D341Med (cell line): ENCODE results near the gene SLCO1B3.
"Not testable (repeated sequence)": the region's sequence is repeated elsewhere in the genome, so short reads cannot be mapped to it uniquely, and the experiment has no call there.

Experiments
- DNase-seq: peaks from one replicate; pipeline ENCODE4 v3.0.0; 2012; ENCODE audit warnings: low spot score

The SLCO1B3 gene, protein sequence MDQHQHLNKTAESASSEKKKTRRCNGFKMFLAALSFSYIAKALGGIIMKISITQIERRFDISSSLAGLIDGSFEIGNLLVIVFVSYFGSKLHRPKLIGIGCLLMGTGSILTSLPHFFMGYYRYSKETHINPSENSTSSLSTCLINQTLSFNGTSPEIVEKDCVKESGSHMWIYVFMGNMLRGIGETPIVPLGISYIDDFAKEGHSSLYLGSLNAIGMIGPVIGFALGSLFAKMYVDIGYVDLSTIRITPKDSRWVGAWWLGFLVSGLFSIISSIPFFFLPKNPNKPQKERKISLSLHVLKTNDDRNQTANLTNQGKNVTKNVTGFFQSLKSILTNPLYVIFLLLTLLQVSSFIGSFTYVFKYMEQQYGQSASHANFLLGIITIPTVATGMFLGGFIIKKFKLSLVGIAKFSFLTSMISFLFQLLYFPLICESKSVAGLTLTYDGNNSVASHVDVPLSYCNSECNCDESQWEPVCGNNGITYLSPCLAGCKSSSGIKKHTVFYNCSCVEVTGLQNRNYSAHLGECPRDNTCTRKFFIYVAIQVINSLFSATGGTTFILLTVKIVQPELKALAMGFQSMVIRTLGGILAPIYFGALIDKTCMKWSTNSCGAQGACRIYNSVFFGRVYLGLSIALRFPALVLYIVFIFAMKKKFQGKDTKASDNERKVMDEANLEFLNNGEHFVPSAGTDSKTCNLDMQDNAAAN

DNA sequence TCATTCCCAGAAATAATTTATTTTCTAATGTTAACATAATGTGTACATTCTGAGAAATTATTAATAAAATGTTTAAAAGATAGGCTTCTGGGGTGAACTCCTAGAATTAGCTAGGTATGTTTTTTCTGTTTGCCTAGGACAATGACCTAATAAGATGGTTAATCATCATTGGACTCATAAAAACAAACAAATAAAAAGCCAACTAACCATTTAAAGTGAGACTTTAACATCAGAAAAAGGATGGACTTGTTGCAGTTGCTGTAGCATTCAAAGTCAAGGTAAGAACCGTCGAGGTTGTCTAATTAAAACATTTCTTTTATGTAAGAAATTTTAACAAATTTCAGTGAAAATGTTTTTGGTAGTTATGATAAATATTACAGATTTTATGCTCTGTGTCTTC lies at the start of gene SLCO1B3:
Gene SLCO1B3, plus strand, starts transcription at position 219 of the 400 bp plus-strand sequence. CDS start 5,034 bp downstream, outside the sequence.
- DNase-seq = no peak

DNA sequence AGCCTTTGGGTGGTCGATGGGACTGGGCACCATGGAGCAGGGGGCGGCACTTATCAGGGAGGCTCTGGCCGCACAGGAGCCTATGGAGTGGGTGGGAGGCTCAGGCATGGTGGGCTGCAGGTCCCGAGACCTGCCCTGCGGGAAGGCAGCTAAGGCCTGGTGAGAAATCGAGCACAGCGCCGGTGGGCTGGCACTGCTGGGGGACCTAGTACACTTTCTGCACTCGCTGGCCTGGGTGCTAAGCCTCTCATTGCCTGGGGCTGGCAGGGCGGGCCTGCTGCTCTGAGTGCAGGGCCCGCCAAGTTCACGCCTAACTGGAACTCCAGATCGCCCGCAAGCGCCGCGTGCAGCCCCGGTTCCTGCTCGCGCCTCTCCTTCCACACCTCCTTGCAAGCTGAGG lies 33.1 kb upstream of the SLCO1B3 start:
- no peak for DNase-seq

DNA sequence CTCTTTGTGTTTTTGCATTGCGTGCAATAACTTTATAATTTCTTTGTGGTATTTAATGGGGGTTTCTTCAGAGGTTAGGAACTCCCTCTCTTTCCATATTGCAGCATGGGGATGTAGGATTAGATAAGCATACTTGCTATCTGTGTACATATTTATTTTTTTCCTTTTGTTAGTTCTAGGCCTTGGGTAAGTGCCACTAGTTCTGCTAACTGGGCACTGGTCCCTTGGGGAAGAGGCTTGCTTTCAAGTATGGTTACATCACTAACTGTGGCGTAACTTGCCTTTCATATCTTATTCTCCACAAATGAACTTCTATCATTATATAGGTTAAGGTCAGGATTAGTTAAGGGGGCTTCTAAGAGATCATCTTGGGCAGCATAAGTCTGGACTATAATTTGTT lies 31.5 kb upstream of the SLCO1B3 start:
- no peak for DNase-seq

DNA sequence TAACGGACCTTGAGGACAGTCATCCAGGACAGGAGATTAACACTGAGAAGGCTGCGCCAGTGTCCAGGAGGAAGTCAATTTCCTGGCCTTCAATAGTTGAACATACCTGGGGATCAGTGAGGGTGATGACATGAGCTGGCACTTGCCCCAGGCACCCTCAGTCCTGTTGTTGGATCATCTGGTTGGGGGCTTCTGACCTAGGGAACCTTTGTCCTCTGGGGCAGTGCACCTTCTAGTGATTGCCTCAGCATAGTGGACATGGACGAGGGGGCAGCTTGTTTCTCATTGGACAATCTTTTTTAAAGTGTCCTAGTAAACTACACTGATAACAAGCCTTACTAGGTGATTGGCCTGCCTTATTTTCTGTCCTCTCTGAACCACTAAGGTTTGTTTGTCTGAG lies 30.5 kb upstream of the SLCO1B3 start:
- not testable (repeated sequence) for DNase-seq

DNA sequence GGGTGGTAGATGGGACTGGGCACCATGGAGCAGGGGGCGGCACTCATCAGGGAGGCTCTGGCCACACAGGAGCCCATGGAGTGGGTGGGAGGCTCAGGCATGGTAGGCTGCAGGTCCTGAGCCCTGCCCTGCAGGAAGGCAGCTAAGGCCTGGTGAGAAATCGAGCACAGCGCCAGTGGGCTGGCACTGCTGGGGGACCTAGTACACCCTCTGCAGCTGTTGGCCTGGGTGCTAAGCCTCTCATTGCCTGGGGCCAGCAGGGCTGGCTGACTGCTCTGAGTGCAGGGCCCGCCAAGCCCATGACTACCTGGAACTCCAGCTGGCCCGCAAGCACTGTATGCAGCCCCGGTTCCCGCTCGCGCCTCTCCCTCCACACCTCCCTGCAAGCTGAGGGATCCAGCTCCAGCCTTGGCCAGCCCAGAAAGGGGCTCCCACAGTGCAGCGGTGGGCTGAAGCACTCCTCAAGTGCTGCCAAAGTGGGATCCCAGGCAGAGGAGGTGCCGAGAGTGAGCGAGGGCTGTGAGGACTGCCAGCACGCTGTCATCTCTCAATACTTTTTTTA lies 26.6 kb upstream of the SLCO1B3 start:
- DNase-seq = not testable (repeated sequence)

DNA sequence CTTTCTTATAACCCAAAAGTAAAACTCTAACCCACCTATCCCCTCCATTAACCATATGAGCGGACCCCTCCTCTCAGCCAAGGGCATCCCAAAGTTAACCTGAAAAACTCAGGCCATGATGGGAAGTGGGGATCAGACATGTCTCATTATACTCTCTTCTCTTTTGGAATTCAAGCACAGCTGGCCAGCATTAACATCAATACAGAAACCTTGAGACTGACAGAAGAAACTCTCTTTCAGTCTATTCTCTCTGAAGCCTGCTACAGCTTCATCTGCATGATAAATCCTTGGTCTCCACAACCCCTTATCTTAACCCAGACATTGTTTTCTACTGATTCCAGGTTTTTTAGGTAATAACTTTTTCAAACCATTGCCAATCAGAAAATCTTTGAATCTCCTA lies 17.5 kb upstream of the SLCO1B3 start:
- no peak for DNase-seq

DNA sequence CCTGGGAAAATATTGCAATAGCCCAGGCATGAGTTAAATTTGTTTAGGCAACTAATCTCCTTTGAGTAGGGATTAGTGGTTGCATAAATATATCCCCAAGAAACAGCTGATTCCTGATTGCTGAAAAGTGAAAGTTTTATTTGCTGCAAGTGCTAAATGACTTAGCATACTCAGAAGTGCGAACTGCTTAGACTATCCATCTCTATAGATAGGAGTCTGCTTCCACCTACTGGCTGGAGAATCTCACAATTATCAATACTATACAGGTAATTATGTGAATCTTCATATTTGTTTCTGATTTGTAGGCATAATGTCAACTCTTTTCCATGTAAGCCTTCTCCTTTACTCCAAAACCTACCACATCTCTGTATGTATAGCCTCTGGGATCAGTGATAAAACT lies 12.0 kb upstream of the SLCO1B3 start:
- DNase-seq = no peak

DNA sequence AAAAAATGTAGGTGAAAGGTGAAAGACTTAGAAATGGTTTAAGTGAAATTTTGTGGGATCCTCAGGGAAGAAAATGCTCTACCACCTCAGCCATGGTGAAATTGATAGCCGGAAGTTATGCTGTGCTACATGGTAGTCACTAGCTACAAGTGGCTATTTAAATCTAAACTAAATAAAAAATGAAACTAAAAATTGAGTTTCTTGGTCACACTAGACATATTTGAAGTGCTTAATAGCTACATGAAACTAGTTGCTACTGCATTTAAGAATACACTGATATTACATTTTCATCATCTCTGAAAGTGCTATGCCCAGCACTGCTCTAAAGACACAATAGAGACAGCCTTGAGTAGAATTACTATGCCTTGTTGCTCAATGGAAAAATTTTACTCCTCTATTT lies 10.3 kb upstream of the SLCO1B3 start:
- no peak for DNase-seq

DNA sequence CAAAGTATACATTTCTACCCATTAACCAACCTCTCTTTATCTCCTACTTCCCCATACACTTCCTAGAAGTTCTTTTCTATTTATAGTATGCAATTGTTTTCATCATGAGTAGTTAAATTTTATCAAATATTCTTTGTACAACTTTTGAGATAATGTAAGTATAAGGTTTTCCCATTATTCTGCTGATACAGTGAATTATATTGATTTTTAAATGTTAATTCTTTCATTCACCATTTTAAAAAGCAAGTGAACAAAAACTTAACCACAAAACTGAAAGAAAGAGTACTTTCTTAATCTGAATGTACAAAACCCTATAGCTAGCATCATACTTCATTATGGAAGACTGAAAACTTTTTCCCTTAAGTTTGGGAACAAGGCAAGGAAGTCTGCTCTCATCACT lies 9.5 kb upstream of the SLCO1B3 start:
- DNase-seq = no peak

DNA sequence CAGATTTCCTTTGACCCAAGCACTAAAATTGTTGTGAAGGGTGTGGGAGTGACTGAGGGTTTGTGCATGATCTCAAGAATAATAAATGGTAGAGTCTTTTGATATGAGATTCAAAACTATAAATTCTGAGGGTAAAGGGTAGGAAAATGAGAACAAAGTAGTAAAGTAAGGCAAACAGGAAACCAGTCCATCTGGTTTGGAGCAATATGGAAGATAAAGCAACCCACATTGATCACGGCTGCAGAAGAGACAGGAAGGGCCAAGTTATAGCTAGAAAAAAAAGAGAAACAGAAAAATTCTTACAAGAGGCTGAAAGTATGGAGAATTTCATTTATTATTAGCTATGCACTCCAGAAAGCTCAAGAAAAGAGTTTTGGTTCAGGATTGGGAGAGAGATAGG lies 4.6 kb upstream of the SLCO1B3 start:
- DNase-seq = no peak

DNA sequence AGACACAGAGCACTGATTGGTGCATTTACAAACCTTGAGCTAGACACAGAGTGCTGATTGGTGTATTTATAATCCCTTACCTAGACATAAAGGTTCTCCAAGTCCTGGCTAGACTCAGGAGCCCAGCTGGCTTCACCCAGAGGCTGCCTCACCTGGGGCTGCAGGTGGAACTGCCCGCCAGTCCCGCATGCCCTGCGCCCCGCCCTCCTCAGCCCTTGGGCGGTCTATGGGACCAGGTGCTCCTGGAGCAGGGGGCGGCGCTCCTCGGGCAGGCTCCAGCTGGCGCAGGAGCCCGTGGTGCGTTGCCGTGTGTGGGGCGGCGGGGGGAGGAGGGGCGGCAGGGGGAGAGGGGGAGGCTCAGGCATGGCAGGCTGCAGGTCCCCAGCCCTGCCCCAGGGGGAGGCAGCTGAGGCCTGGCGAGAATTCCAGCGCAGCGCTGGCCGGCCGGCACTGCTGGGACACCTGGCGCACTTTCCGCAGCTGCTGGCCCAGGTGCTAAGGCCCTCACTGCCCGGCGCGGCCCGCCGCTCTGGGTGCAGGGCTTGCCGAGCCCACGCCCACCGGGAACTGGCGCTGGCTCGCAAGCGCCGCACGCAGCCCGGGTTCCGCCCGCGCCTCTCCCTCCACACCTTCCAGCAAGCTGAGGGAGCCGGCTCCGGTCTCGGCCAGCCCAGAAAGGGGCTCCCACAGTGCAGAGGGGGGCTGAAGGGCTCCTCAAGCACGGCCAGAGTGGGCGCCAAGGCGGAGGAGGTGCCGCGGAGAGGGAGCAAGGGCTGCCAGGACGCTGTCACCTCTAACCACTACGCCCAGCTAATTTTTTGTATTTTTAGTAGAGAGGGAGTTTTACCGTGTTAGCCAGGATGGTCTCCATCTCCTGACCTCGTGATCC lies 3.1 kb upstream of the SLCO1B3 start:
- no peak for DNase-seq

DNA sequence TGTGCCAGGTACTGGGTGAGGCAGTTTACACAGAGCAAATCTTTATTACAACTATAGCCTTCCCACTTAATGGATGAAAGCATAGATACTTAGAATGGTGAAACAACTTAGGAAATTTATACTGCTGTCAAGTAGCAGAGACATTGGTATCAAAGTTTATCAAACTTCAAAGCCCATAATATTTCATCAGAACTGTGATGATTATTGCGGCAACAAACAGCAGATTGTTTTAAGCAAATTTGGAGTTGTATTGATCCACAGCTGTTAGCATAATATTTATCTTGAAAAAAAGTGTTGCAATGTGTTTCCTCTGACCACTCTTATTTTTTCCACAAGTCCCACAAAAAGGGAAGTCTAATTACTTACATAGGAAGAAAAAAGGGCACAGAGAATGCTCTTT lies 2.0 kb upstream of the SLCO1B3 start:
- no peak for DNase-seq

DNA sequence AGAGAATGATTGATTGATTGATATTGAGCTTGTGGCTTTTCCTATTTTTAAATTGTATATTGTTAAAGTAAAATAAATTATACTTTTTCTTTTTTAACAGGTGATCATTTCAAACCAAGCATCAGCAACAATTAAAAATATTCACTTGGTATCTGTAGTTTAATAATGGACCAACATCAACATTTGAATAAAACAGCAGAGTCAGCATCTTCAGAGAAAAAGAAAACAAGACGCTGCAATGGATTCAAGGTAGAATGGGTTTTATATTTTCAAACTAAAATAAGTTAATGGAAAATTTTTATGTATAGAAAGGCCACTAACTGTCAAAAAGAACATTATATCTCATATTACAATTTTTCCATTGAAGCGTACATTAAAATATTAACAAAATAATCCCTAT lies 5.1 kb downstream of the SLCO1B3 start:
- no peak for DNase-seq

DNA sequence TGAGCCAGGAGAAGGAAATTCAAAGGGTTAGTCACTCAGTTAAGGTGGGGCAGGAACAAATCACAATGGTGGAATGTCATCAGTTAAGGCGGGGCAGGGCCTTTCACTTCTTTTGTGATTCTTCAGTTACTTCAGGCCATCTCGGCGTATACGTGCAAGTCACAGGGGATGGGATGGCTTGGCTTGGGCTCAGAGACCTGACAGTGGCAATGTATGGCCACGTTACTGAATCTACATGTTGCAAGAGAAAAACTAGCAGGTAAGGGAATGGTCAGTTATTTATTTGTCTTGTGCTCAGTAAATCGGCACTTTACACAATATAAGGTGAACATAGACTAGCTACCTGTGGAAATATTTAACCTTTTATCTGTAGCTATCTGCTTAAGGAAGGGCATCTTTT lies 11.9 kb downstream of the SLCO1B3 start:
- DNase-seq = no peak

DNA sequence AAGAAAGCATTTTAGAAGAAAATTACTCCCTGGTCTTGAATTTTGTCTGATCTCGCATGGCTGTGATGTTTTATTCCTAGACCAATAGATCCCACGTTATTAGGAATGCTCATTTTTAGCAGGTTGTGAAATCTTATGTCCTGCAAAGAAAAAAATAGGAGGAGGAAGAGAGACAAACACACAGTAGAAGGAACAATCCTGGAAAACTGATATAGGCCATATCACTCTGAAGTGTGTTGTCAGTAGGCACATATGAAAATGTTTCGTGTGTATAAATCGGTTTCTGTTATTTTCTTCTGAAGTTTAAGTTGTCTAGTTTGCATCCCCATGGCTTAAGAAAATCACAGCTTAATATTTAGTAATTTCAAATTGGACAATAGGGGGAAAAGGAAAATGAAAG lies 12.4 kb downstream of the SLCO1B3 start:
- no peak for DNase-seq

DNA sequence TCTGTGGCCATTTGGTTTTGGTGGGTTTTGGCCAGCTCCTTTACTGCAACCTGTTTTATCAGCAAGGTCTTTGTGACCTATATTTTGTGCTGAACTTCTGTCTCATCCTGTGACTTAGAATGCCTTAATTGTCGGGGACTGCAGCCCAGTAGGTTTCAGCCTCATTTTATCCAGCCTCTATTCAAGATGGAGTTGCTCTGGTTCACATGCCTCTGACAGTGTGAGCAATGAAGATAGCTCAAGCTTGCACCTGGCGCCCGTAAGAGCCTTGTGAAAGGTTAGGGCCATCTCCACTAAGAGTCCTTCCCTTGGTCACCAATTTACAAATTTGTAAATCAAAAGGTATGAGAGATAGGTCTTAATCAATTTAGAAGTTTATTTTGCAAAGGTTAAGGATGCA lies 19.4 kb downstream of the SLCO1B3 start:
- no peak for DNase-seq

DNA sequence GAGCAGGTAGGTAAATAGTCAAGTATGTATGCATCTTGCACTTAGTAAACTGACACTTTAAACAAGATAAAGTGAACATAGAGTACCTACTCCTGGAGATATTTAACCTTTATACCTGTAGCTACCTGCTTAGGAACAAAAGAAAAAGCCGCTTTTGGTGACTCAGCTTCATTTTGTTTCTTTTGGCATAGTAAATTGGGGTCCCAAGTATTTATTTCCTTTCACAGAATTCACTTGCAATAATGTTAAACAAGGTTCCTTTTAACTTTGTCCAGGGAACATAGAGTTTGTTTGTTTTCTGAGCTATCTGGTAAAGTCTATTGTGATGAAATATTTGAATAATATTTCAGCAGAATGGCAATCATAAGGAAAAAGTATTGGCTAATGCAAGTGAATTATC lies 20.0 kb downstream of the SLCO1B3 start:
- DNase-seq = no peak

DNA sequence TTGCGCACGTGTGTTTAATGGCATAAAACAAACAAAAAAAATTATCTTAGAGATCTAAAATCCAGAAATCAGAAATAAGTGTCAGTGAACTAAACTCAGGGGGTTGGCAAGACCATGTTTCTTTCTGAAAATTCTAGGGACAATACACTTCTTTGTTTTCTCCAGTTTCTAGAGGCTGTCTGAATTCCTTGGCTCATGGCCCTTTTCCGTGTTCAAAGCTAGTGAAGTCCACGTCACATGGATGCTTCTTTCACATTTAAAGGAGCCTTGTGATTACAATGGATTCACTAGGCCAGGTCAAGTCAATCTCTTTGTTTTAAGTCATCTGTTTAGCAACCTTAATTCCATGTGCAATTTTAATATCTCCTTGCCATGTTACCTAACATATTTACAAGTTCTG lies 22.4 kb downstream of the SLCO1B3 start:
- no peak for DNase-seq

DNA sequence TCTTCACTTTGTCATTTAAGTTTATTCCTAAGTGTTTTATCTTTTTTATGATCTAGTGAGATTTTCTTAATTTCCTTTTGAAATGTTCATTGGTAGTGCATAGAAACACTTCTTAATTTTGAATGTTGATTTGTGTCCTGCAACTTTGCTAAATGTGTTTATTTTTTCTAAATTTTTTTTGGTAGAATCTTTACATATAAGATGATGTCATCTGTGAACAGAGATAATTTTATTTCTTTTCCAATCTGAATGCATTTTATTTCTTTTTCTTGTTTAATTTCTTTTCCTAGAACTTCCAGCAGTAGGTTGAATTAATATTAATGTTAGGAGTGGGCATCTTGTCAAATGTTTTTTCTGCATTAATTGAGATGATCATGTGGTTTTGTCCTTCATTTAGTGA lies 42.1 kb downstream of the SLCO1B3 start:
- DNase-seq = no peak

DNA sequence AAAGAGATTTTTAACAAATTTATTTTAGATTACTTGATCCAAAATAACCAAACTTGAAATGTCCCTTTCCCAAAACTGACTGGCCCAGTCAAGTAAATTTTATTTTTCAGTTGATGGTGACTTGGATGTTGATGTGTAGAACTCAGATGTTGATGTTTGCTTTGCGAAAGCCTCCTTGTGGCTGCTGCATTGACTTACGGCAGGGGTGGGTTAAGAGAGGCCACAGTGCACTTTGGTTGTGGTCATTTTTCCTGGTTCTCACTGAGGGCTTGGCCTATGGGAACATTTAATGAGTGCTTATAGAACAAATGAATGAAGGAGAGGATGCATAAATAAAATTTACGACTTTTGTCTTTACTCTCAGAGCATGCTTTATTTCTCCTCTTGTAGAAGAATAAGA lies 52.6 kb downstream of the SLCO1B3 start:
- DNase-seq = no peak

DNA sequence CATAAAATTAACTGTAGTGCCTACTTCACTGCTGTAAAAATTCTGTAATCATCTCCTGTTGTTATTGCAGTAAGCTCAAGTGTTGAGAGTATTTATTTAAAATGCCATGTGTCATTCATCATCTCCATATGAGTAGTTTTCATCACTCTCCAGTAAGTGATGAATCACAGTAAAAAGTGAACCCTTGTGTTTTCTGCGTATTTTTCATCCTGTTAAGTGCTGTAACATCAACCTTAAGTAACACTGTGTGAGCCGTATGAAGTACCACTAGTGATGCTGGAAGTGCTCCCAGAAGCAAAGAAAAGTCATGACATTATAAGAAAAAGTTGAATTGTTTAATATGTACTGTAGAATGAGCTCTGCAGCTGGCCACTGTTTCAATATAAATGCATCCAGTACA lies 55.4 kb downstream of the SLCO1B3 start:
- no peak for DNase-seq

DNA sequence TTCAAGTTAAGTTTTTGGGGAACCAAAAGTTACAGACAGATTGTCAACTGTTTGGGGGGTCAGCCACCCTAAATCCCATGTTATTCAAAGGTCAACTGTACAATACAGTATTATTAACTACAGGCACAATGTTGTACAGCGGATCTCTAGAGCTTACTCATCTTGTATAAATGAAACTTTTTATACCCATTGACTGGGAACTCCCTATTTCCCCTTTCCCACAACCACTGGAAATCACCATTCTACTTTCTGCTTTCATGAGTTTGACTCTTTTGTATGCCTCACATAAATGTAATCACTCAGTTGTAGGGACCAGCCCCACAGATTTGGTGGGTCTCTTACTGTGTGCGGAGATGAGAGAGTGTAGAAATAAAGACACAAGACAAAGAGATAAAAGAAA lies 57.8 kb downstream of the SLCO1B3 start:
- DNase-seq = no peak
